CD14-positive monocyte (primary cell): ENCODE measurements around the gene BMP2K. TPM values are rescaled to one million over a fixed set of nuclear protein-coding genes. Genes with fewer than 3 reads are reported as not detected.
"Not testable (repeated sequence)": the region's sequence is repeated elsewhere in the genome, so short reads cannot be mapped to it uniquely, and the experiment has no call there.

Experiments
- DNase-seq, 3 donors: peaks; one replicate each; pipeline ENCODE4 v3.0.0-alpha.2; 2011 to 2022
- H2AFZ ChIP-seq: 2 replicates; pipeline ENCODE4 v1.6.0; 2012; ENCODE audit warnings: mild to moderate bottlenecking, low read depth, low read length, inconsistent platforms; ENCODE audit not compliant: insufficient read depth, poor library complexity, severe bottlenecking
- H3K27ac ChIP-seq, 2 donors: 1 replicate in 1 of 2; 2 replicates in 1 of 2; pipeline ENCODE4 v1.5.1; 2012 to 2013; ENCODE audit warnings: low read length in 2 of 2, control low read depth in 1 of 2, inconsistent platforms in 1 of 2, low read depth in 1 of 2, mild to moderate bottlenecking in 1 of 2
- H3K27me3 ChIP-seq, 2 donors: one replicate each; pipeline versions ENCODE4 v1.6.0 to v1.6.1; 2011 to 2013; ENCODE audit warnings: low read length in 2 of 2; ENCODE audit not compliant: control insufficient read depth in 2 of 2, insufficient read depth in 2 of 2
- H3K36me3 ChIP-seq, 2 donors: replicated peaks in 1 of 2; 1 replicate in 1 of 2; 2 replicates in 1 of 2; pipeline versions ENCODE4 v1.5.1 to v1.6.1; 2012 to 2013; ENCODE audit warnings: low read length in 2 of 2, control low read depth in 1 of 2, inconsistent platforms in 1 of 2, mild to moderate bottlenecking in 1 of 2; ENCODE audit not compliant: insufficient read depth in 2 of 2, control insufficient read depth in 1 of 2
- H3K4me1 ChIP-seq, 2 donors: 1 replicate in 1 of 2; 2 replicates in 1 of 2; pipeline versions ENCODE4 v1.5.1 to v1.6.1; 2012 to 2013; ENCODE audit warnings: low read length in 2 of 2, control low read depth in 1 of 2, inconsistent platforms in 1 of 2, mild to moderate bottlenecking in 1 of 2, moderate library complexity in 1 of 2; ENCODE audit not compliant: insufficient read depth in 2 of 2, control insufficient read depth in 1 of 2
- H3K4me2 ChIP-seq: replicated peaks from 2 replicates; pipeline ENCODE3; 2012; ENCODE audit warnings: low read length, moderate library complexity, mild to moderate bottlenecking; ENCODE audit not compliant: poor library complexity, severe bottlenecking; ENCODE audit errors: extremely low read depth
- H3K4me3 ChIP-seq, 3 experiments: fragments of 200-600 bp in 1 of 3; sonication (generic) in 1 of 3; replicated peaks in 1 of 3; 1 replicate in 2 of 3; 2 replicates in 1 of 3; pipeline ENCODE4 v1.5.1; 2011 to 2013; ENCODE audit warnings: low read length in 3 of 3, mild to moderate bottlenecking in 3 of 3, control low read depth in 2 of 3, low read depth in 2 of 3, inconsistent platforms in 1 of 3, moderate library complexity in 1 of 3
- H3K79me2 ChIP-seq: 2 replicates; pipeline ENCODE4 v1.6.0; 2012; ENCODE audit warnings: mild to moderate bottlenecking, control low read depth, inconsistent platforms, low read length, moderate library complexity; ENCODE audit not compliant: insufficient read depth
- H3K9ac ChIP-seq: 2 replicates; pipeline ENCODE4 v1.6.0; 2017; ENCODE audit warnings: low read length, mild to moderate bottlenecking; ENCODE audit not compliant: insufficient read depth, poor library complexity, severe bottlenecking
- H3K9me3 ChIP-seq, 2 donors: replicated peaks in 1 of 2; 1 replicate in 1 of 2; 2 replicates in 1 of 2; pipeline versions ENCODE4 v1.5.1 to v1.6.1; 2012 to 2013; ENCODE audit warnings: low read length in 2 of 2, control low read depth in 1 of 2; ENCODE audit not compliant: control insufficient read depth in 1 of 2, insufficient read depth in 1 of 2
- H4K20me1 ChIP-seq: 2 replicates; pipeline ENCODE4 v1.6.0; 2012; ENCODE audit warnings: mild to moderate bottlenecking, low read length, control low read depth, moderate library complexity; ENCODE audit not compliant: insufficient read depth
- H3K27ac Mint-ChIP-seq, 7 donors: one replicate each; pipeline ENCODE4 v1.8.0; 2020; ENCODE audit warnings: mild to moderate bottlenecking in 7 of 7, mixed read lengths in 7 of 7, moderate library complexity in 6 of 7, inconsistent platforms in 2 of 7
- H3K27me3 Mint-ChIP-seq, 3 donors: one replicate each; pipeline ENCODE4 v1.8.0; 2021 to 2022; ENCODE audit warnings: low read depth in 3 of 3, mild to moderate bottlenecking in 3 of 3, mixed read lengths in 3 of 3, moderate library complexity in 3 of 3, inconsistent platforms in 1 of 3
- H3K36me3 Mint-ChIP-seq, 2 donors: one replicate each; pipeline ENCODE4 v1.8.0; 2020; ENCODE audit warnings: mixed read lengths in 2 of 2, inconsistent platforms in 1 of 2, mild to moderate bottlenecking in 1 of 2
- H3K4me1 Mint-ChIP-seq: one replicate; pipeline ENCODE4 v1.8.0; 2020; ENCODE audit warnings: mild to moderate bottlenecking, mixed read lengths
- H3K4me3 Mint-ChIP-seq, 2 donors: one replicate each; pipeline ENCODE4 v1.8.0; 2020; ENCODE audit warnings: mild to moderate bottlenecking in 2 of 2, mixed read lengths in 2 of 2, moderate library complexity in 1 of 2
- H3K9me3 Mint-ChIP-seq, 7 donors: one replicate each; pipeline ENCODE4 v1.8.0; 2020 to 2022; ENCODE audit warnings: mixed read lengths in 7 of 7, mild to moderate bottlenecking in 6 of 7, moderate library complexity in 6 of 7, inconsistent platforms in 2 of 7
- CTCF ChIP-seq: fragments of 200-600 bp; IDR thresholded peaks from one replicate; pipeline ENCODE4 v1.8.0; 2022; ENCODE audit warnings: antibody characterized with exemption, mild to moderate bottlenecking
- WGBS: methylation state at CpG from one replicate; pipeline ENCODE4 v1.1.5; 2013; ENCODE audit warnings: missing lambda C conversion rate; ENCODE audit not compliant: insufficient coverage; 5-methylcytosine and 5-hydroxymethylcytosine counted together
- intact Hi-C, 2 donors: fragments of 100-400 bp; cut with micrococcal nuclease; formaldehyde crosslinking; loops; one replicate each; pipeline versions ENCODE4 v1.15.0 to v1.15.1; 2023
- polyA plus RNA-seq, 3 donors: library from polyadenylated mRNA; depleted of rRNA in 1 of 3; unstranded in 2 of 3; stranded (reverse) in 1 of 3; fragments of 300-500 nt in 2 of 3; fragments of >200 nt in 1 of 3; fragmentation: Illumina TruSeq in 2 of 3; gene quantifications; 1 replicate in 2 of 3; 2 replicates in 1 of 3; pipeline ENCODE4 v1.2.3, GENCODE V29; 2012 to 2021

BMP2K gene
- polyA plus RNA-seq, 3 donors, result 11.8 to 39.7 (median 21.6) TPM

GRCh38 chr4:78907638-78908037, 131.5 kb downstream of the BMP2K start:
- no peaks in the 10 kb centered on the region for H3K79me2 ChIP-seq
- no peak overlapping the region for H3K4me3 ChIP-seq
- Mint-ChIP-seq H3K27me3 (no peaks in the 10 kb centered on the region), H3K4me1 (no peaks in the 10 kb centered on the region), H3K36me3 (peaks cover 46 to 51% of the 10 kb centered on the region in 2 donors), H3K4me3 (no peak overlapping the region), H3K9me3 (no peaks in the 10 kb centered on the region), H3K27ac (no peak overlapping the region)
- H2AFZ ChIP-seq, result no peak overlapping the region
- H3K9ac ChIP-seq, result no peak overlapping the region
- intact Hi-C loops, result no loop called here
- H3K4me1 ChIP-seq, result no peaks in the 10 kb centered on the region
- H4K20me1 ChIP-seq, result no peaks in the 10 kb centered on the region
- no peaks in the 10 kb centered on the region for H3K27me3 ChIP-seq
- H3K9me3 ChIP-seq, result no peaks in the 10 kb centered on the region
- no peak for DNase-seq
- H3K4me2 ChIP-seq, result no peak overlapping the region
- no peak overlapping the region for H3K27ac ChIP-seq
- WGBS, result no CpG with 5 or more reads among the region's 6 CpGs
- H3K36me3 ChIP-seq, result peaks cover 13 to 74% of the 10 kb centered on the region in 2 donors
- no peak for TF ChIP-seq CTCF

- H3K27me3 Mint-ChIP-seq, H4K20me1 ChIP-seq, DNase-seq, H3K4me1 ChIP-seq, intact Hi-C loops, H3K27ac ChIP-seq, H3K4me3 ChIP-seq, H3K4me1 Mint-ChIP-seq, H3K9ac ChIP-seq, H3K9me3 ChIP-seq, H3K79me2 ChIP-seq, H2AFZ ChIP-seq, H3K9me3 Mint-ChIP-seq, H3K27me3 ChIP-seq, H3K4me3 Mint-ChIP-seq, H3K4me2 ChIP-seq, H3K27ac Mint-ChIP-seq: not testable (repeated sequence)
- WGBS, result 100% methylated on average over 1 of the region's 6 CpGs
- H3K36me3 Mint-ChIP-seq, result peaks cover 42 to 44% of the 10 kb centered on the region in 2 donors
- peaks cover 13 to 66% of the 10 kb centered on the region in 2 donors for H3K36me3 ChIP-seq
Measured at GRCh38 chr4:78908974-78909373, 132.8 kb downstream of the BMP2K start.
